GM18868 (cell line): ENCODE results near the gene PCDHA3.
"Not testable (repeated sequence)": the region's sequence is repeated elsewhere in the genome, so short reads cannot be mapped to it uniquely, and the experiment has no call there.

Source experiments
- ATAC-seq: cut with Tn5 transposase; IDR thresholded peaks from one replicate; pipeline ENCODE4 v1.9.1; 2021; ENCODE audit warnings: mild to moderate bottlenecking, moderate library complexity; ENCODE audit not compliant: unreplicated experiment

The PCDHA3 gene

GRCh38 chr5:140808889-140809291, 8.0 kb downstream of the PCDHA3 start:
- ATAC-seq = no peak

GRCh38 chr5:140821375-140822280, 20.8 kb downstream of the PCDHA3 start, which contains the start of gene PCDHA5:
PCDHA5 (plus strand) TSS chr5:140821613.
- no peak for ATAC-seq

GRCh38 chr5:140822281-140822629, 21.4 kb downstream of the PCDHA3 start:
- ATAC-seq = no peak

GRCh38 chr5:140822969-140823368, 22.1 kb downstream of the PCDHA3 start:
- not testable (repeated sequence) for ATAC-seq

GRCh38 chr5:140823475-140823874, 22.6 kb downstream of the PCDHA3 start:
- ATAC-seq = no peak

- no peak for ATAC-seq
Measured at GRCh38 chr5:140827704-140828361, 27.0 kb downstream of the PCDHA3 start, which contains the start of gene PCDHA6. PCDHA6 (plus strand) TSS chr5:140827960; CDS start chr5:140828092, 132 bp downstream.

- ATAC-seq = no peak
Measured at GRCh38 chr5:140828362-140828737, 27.5 kb downstream of the PCDHA3 start.

GRCh38 chr5:140829511-140830501, 28.9 kb downstream of the PCDHA3 start:
- not testable (repeated sequence) for ATAC-seq

GRCh38 chr5:140833993-140834392, 33.1 kb downstream of the PCDHA3 start, which contains the start of gene PCDHA7:
PCDHA7 (plus strand) TSS chr5:140834269; CDS start chr5:140834384, 115 bp downstream.
- ATAC-seq = no peak

GRCh38 chr5:140834439-140835008, 33.7 kb downstream of the PCDHA3 start:
- not testable (repeated sequence) for ATAC-seq

- ATAC-seq = no peak
Measured at GRCh38 chr5:140835622-140836510, 35.0 kb downstream of the PCDHA3 start.

- no peak for ATAC-seq
Measured at GRCh38 chr5:140840978-140841962, 40.4 kb downstream of the PCDHA3 start, which contains the start of gene PCDHA8. PCDHA8 (plus strand) TSS chr5:140841187; CDS start chr5:140841322, 135 bp downstream.

GRCh38 chr5:140842798-140843733, 42.2 kb downstream of the PCDHA3 start:
- ATAC-seq = no peak

GRCh38 chr5:140848139-140849102, 47.6 kb downstream of the PCDHA3 start, which contains the start of gene PCDHA9:
PCDHA9 (plus strand) TSS chr5:140848382; CDS start chr5:140848496, 114 bp downstream.
- ATAC-seq = not testable (repeated sequence)

- not testable (repeated sequence) for ATAC-seq
Measured at GRCh38 chr5:140849831-140850634, 49.2 kb downstream of the PCDHA3 start.
